Ishikawa (cell line): ENCODE measurements around the gene INPP5K.

Source experiments
- CEBPB ChIP-seq: IDR thresholded peaks from 2 replicates; pipeline ENCODE4 v1.6.1; 2012
- CREB1 ChIP-seq: IDR thresholded peaks from 2 replicates; pipeline ENCODE4 v1.6.1; 2012; ENCODE audit warnings: low read depth
- EGR1 ChIP-seq: IDR thresholded peaks from 2 replicates; pipeline ENCODE4 v1.6.1; 2012
- EP300 ChIP-seq: IDR thresholded peaks from 2 replicates; pipeline ENCODE4 v1.6.1; 2012; ENCODE audit warnings: borderline replicate concordance
- FOXM1 ChIP-seq: IDR thresholded peaks from 2 replicates; pipeline ENCODE4 v1.6.1; 2012; ENCODE audit warnings: low read depth, borderline replicate concordance
- NFIC ChIP-seq: IDR thresholded peaks from 2 replicates; pipeline ENCODE4 v1.6.1; 2012
- RAD21 ChIP-seq: IDR thresholded peaks from 2 replicates; pipeline ENCODE4 v1.6.1; 2012; ENCODE audit warnings: low read depth
- REST ChIP-seq: IDR thresholded peaks from 2 replicates; pipeline ENCODE4 v1.6.1; 2012; ENCODE audit warnings: low read depth, mild to moderate bottlenecking
- TAF1 ChIP-seq: IDR thresholded peaks from 2 replicates; pipeline ENCODE4 v1.6.1; 2012; ENCODE audit warnings: low read depth, mild to moderate bottlenecking
- TCF12 ChIP-seq: IDR thresholded peaks from 2 replicates; pipeline ENCODE4 v1.6.1; 2012; ENCODE audit warnings: low read depth
- TEAD4 ChIP-seq: IDR thresholded peaks from 2 replicates; pipeline ENCODE4 v1.6.1; 2012
- USF1 ChIP-seq: IDR thresholded peaks from 2 replicates; pipeline ENCODE4 v1.6.1; 2012
- YY1 ChIP-seq: IDR thresholded peaks from 2 replicates; pipeline ENCODE4 v1.6.1; 2012; ENCODE audit warnings: low read depth
- ZBTB7A ChIP-seq: IDR thresholded peaks from 2 replicates; pipeline ENCODE4 v1.6.1; 2012; ENCODE audit warnings: low read depth
- TF ChIP-seq, protein P1 (sequence below): IDR thresholded peaks from 2 replicates; pipeline ENCODE4 v1.6.1; 2012

INPP5K gene

DNA sequence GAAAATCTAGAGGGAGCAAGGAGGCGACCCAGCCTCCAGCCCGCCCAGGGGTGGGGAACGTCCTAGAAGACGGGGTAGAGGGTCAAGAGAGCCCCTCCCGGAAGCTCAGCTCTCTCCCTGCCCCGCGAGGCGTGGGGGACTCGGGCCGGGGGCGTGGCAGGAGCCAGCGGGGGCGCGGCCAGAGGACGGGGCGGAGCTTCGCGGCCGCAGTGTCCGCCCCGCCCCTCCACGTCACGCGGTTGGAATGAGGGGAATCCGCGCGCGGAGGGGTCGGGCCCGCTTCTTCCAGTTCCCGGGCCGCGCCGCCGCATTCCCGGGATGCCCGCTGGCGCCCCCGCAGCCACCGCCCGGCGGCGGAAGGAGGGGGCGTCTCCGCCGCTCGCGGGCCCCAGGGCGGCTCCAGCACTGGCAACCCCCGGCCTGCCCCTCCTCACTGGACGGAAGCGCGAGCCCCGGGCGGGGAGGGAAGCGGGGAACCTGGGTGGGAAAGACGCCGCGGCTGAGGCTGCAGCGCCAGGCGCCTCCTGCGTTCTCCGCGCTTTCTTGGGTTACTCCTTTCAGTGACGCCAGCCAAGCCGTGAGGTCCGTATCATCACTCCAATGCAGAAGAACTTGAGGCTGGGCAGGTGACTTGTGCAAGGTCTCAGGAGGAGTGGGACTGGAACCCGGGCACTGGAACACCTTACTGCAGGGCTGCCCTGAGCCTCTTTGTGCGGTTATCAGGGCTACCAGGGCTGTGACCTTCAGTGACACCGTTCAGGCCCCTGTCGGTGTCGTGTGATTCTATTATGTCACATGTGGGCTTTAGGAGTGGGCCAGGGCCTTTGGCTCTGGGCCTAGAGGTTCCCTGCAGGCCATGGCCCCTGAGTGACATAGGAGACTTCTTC, 28.2 kb downstream of the INPP5K start:
- TF ChIP-seq FOXM1 = no peak
- peak; percentile 91 for TF ChIP-seq ZBTB7A
- TF ChIP-seq EGR1 = peak; percentile 97
- peak; percentile 24; the same call in 1 of the 2 replicates for TF ChIP-seq NFIC
- TF ChIP-seq EP300 = peak; percentile 39; the same call in 1 of the 2 replicates
- TF ChIP-seq, protein P1, sequence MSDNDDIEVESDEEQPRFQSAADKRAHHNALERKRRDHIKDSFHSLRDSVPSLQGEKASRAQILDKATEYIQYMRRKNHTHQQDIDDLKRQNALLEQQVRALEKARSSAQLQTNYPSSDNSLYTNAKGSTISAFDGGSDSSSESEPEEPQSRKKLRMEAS = peak; percentile 57
- peak; percentile 99 for TF ChIP-seq TEAD4
- peak; percentile 51; the same call in 1 of the 2 replicates for TF ChIP-seq YY1
- no peak for TF ChIP-seq TAF1
- TF ChIP-seq CREB1 = peak; percentile 52; the same call in 1 of the 2 replicates
- peak; percentile 73; the same call in 1 of the 2 replicates for TF ChIP-seq TCF12

DNA sequence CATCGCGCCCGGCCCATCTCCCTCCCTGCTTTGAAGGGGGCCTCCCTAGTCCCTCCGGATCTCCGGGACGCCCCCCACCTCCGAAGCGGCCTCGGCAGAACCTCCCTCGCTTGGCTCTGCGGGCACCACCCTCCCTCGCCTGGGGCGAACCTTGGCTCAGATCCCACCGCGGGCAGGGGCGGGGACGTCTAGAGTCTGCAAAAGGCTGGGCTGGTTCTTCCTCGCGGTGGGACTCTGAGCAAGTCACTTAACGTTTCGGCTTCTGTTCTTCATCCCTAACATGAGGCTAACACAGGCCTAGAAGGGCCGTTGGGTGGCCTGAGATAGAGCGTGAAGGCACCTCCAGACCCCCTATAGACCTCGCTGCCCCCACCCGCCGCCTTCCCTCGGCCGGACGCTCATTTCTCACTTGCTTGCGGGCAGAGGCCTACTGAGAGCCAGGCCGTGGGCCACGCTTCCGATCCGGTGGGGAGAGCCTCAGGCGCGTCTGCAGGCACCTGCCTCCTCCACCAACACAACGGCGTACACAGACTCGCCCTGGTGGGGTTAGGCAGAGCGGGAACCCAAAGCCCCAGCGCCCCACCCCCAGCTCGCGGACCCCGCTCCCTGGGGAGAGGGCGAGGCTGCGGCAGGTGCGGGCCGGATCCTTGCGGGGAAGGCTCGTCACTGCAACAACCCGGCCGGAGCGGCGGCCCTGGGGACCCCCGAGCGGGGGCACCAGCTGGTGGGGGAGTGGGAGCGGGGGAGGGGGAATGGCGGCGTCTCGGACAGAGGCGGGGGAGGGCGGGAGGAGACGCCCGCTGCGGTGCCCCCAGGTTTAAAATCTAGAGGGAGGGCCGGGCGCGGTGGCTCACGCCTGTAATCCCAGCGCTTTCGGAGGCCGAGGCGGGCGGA, 29.4 kb downstream of the INPP5K start:
- TF ChIP-seq TCF12 (0 out of 2 replicates have a peak, but pooled peaks have one; percentile 8), CEBPB (no peak), NFIC (peak; percentile 85), EGR1 (no peak), TAF1 (no peak), FOXM1 (no peak), EP300 (no peak), USF1 (no peak), CREB1 (no peak), ZBTB7A (peak; percentile 65), YY1 (no peak), REST (no peak)
- TF ChIP-seq, protein P1 = peak; percentile 37; the same call in 1 of the 2 replicates

GRCh38 chr17:1485423-1486376, 30.7 kb downstream of the INPP5K start:
- TF ChIP-seq ZBTB7A (peak; percentile 87; the same call in 1 of the 2 replicates), FOXM1 (no peak), NFIC (no peak), RAD21 (no peak), TCF12 (no peak; the same call in 1 of the 2 replicates), EGR1 (peak; percentile 57), TAF1 (no peak; the same call in 1 of the 2 replicates), CEBPB (no peak), TEAD4 (peak; percentile 34; the same call in 1 of the 2 replicates), REST (no peak), USF1 (no peak), EP300 (no peak), CREB1 (no peak)
- TF ChIP-seq, protein P1 = peak; percentile 36
